ENCODE measurements around the gene TRAF2.

The TRAF2 gene

GRCh38 chr9:136910197-136910900 lies 24.0 kb downstream of the TRAF2 start:
- Histone ChIP-seq H2AFZ (ENCODE audit: low read length) (no peak overlapping the region), H3K36me3 (replicated peaks; ENCODE audit: insufficient read depth, low read length) (peaks cover 6% of the 10 kb centered on the region; the same call in 1 of the 2 replicates), H3K4me2 (ENCODE audit: low read depth, low read length) (no peak overlapping the region), H3K79me2 (ENCODE audit: low read length) (peaks cover 62% of the 10 kb centered on the region), H3K9me2 (replicated peaks; ENCODE audit: insufficient read depth, low read length) (no peaks in the 10 kb centered on the region), H3K4me1 (ENCODE audit: low read length) (no peaks in the 10 kb centered on the region), H4K20me1 (ENCODE audit: insufficient read depth, low read length) (no peaks in the 10 kb centered on the region), H3K27ac (ENCODE audit: low read length) (no peak overlapping the region), H3K27me3 (replicated peaks; ENCODE audit: insufficient read depth, low read length) (no peaks in the 10 kb centered on the region), H3K9me3 (replicated peaks; ENCODE audit: insufficient read depth, low read length) (no peaks in the 10 kb centered on the region), H3K4me3 (ENCODE audit: low read length) (no peak overlapping the region), H3F3A (ENCODE audit: insufficient read depth, low read length) (no peaks in the 10 kb centered on the region), H3K9ac (ENCODE audit: low read length) (no peak overlapping the region)
- TF ChIP-seq EZH2phosphoT487 (IDR thresholded peaks at IDR 0.05; ENCODE audit: low read length) = no peak
- TF ChIP-seq EZH2 (optimal IDR thresholded peaks at IDR 0.05; ENCODE audit: low read depth, low read length) = no peak
- TF ChIP-seq, protein P1, sequence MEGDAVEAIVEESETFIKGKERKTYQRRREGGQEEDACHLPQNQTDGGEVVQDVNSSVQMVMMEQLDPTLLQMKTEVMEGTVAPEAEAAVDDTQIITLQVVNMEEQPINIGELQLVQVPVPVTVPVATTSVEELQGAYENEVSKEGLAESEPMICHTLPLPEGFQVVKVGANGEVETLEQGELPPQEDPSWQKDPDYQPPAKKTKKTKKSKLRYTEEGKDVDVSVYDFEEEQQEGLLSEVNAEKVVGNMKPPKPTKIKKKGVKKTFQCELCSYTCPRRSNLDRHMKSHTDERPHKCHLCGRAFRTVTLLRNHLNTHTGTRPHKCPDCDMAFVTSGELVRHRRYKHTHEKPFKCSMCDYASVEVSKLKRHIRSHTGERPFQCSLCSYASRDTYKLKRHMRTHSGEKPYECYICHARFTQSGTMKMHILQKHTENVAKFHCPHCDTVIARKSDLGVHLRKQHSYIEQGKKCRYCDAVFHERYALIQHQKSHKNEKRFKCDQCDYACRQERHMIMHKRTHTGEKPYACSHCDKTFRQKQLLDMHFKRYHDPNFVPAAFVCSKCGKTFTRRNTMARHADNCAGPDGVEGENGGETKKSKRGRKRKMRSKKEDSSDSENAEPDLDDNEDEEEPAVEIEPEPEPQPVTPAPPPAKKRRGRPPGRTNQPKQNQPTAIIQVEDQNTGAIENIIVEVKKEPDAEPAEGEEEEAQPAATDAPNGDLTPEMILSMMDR (IDR thresholded peaks at IDR 0.05; ENCODE audit: low read length) = no peak
- no peak for DNase-seq

DNA sequence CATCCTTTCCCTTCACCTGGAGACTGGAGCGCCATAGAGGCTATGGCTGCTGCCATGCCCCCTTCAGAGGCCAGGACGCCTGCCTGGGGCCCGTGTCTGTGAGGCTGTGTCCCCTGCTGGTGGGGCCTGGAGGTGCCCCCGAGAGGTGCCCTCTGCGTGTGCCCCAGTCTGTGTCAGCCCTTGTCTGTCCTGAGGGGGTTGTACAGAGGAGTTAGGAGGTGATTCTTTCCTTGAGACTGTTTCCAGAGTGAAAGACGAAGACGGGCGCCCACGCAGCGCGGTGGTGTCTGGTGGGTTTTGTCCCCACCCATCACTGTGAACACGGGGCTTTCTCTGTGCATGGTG lies 24.6 kb downstream of the TRAF2 start:
- no peak overlapping the region for H2AFZ ChIP-seq (ENCODE audit: low read length)
- peaks cover 6% of the 10 kb centered on the region; the same call in 1 of the 2 replicates for H3K36me3 ChIP-seq (replicated peaks; ENCODE audit: insufficient read depth, low read length)
- no peaks in the 10 kb centered on the region for H3K9me3 ChIP-seq (replicated peaks; ENCODE audit: insufficient read depth, low read length)
- no peak for TF ChIP-seq EZH2phosphoT487 (IDR thresholded peaks at IDR 0.05; ENCODE audit: low read length)
- TF ChIP-seq EZH2 (optimal IDR thresholded peaks at IDR 0.05; ENCODE audit: low read depth, low read length) = no peak
- TF ChIP-seq, protein P1 (IDR thresholded peaks at IDR 0.05; ENCODE audit: low read length) = 0 out of 2 replicates have a peak, but pooled peaks have one; percentile 7
- H3K9ac ChIP-seq (ENCODE audit: low read length) = no peak overlapping the region
- no peaks in the 10 kb centered on the region for H3F3A ChIP-seq (ENCODE audit: insufficient read depth, low read length)
- H3K4me1 ChIP-seq (ENCODE audit: low read length) = no peaks in the 10 kb centered on the region
- no peaks in the 10 kb centered on the region for H3K9me2 ChIP-seq (replicated peaks; ENCODE audit: insufficient read depth, low read length)
- peaks cover 63% of the 10 kb centered on the region for H3K79me2 ChIP-seq (ENCODE audit: low read length)
- no peak overlapping the region for H3K4me2 ChIP-seq (ENCODE audit: low read depth, low read length)
- no peaks in the 10 kb centered on the region for H3K27me3 ChIP-seq (replicated peaks; ENCODE audit: insufficient read depth, low read length)
- H3K27ac ChIP-seq (ENCODE audit: low read length) = no peak overlapping the region
- no peak overlapping the region for H3K4me3 ChIP-seq (ENCODE audit: low read length)
- DNase-seq = no peak
- no peaks in the 10 kb centered on the region for H4K20me1 ChIP-seq (ENCODE audit: insufficient read depth, low read length)

GRCh38 chr9:136913701-136914438 lies 27.6 kb downstream of the TRAF2 start:
- Histone ChIP-seq H3K27me3 (replicated peaks; ENCODE audit: insufficient read depth, low read length) (no peaks in the 10 kb centered on the region), H2AFZ (ENCODE audit: low read length) (no peak overlapping the region), H4K20me1 (ENCODE audit: insufficient read depth, low read length) (no peaks in the 10 kb centered on the region), H3K4me2 (ENCODE audit: low read depth, low read length) (no peak overlapping the region), H3K9me3 (replicated peaks; ENCODE audit: insufficient read depth, low read length) (no peaks in the 10 kb centered on the region), H3K4me3 (ENCODE audit: low read length) (no peak overlapping the region), H3K9me2 (replicated peaks; ENCODE audit: insufficient read depth, low read length) (no peaks in the 10 kb centered on the region), H3K9ac (ENCODE audit: low read length) (no peak overlapping the region), H3K36me3 (replicated peaks; ENCODE audit: insufficient read depth, low read length) (peaks cover 3% of the 10 kb centered on the region; the same call in 1 of the 2 replicates), H3K79me2 (ENCODE audit: low read length) (peaks cover 63% of the 10 kb centered on the region), H3F3A (ENCODE audit: insufficient read depth, low read length) (no peaks in the 10 kb centered on the region), H3K4me1 (ENCODE audit: low read length) (no peaks in the 10 kb centered on the region), H3K27ac (ENCODE audit: low read length) (no peak overlapping the region)
- TF ChIP-seq EZH2 (optimal IDR thresholded peaks at IDR 0.05; ENCODE audit: low read depth, low read length) = no peak
- TF ChIP-seq, protein P1 (IDR thresholded peaks at IDR 0.05; ENCODE audit: low read length) = no peak
- TF ChIP-seq EZH2phosphoT487 (IDR thresholded peaks at IDR 0.05; ENCODE audit: low read length) = no peak
- DNase-seq = no peak

All from MM.1S (cell line).